Fibroblast of lung (primary cell): ENCODE measurements around the gene RAB35. TPM values are rescaled to one million over a fixed set of nuclear protein-coding genes. Genes with fewer than 3 reads are reported as not detected.

ENCODE experiments used
- DNase-seq, 2 donors: peaks; one replicate each; pipeline versions ENCODE4 v3.0.0 to v3.0.0-alpha.2; 2010; ENCODE audit warnings: low read depth in 2 of 2
- H2AFZ ChIP-seq: 2 replicates; pipeline ENCODE4 v1.5.1; 2012; ENCODE audit warnings: low read length, control low read depth, inconsistent platforms
- H3K27ac ChIP-seq: 2 replicates; pipeline ENCODE4 v1.5.1; 2011; ENCODE audit warnings: low read length, control low read depth; ENCODE audit not compliant: insufficient read depth
- H3K27me3 ChIP-seq: 2 replicates; pipeline ENCODE4 v1.5.1; 2011; ENCODE audit warnings: mild to moderate bottlenecking, low read length; ENCODE audit not compliant: control insufficient read depth, insufficient read depth
- H3K36me3 ChIP-seq: 2 replicates; pipeline ENCODE4 v1.5.1; 2011; ENCODE audit warnings: low read length; ENCODE audit not compliant: control insufficient read depth, insufficient read depth
- H3K4me1 ChIP-seq: 2 replicates; pipeline ENCODE4 v1.5.1; 2011; ENCODE audit warnings: low read length; ENCODE audit not compliant: control insufficient read depth, insufficient read depth; ENCODE audit errors: extremely low read depth
- H3K4me2 ChIP-seq: 2 replicates; pipeline ENCODE4 v1.5.1; 2011; ENCODE audit warnings: low read length, control low read depth; ENCODE audit not compliant: insufficient read depth; ENCODE audit errors: extremely low read depth
- H3K4me3 ChIP-seq, 4 experiments: fragments of 200-600 bp in 1 of 4; sonication (generic) in 1 of 4; replicated peaks in 1 of 4; 2 replicates each; pipeline ENCODE4 v1.5.1; 2011 to 2016; ENCODE audit warnings: low read length in 4 of 4, low read depth in 3 of 4, mild to moderate bottlenecking in 3 of 4, control low read depth in 2 of 4, inconsistent platforms in 1 of 4, mixed read lengths in 1 of 4; ENCODE audit not compliant: insufficient read depth in 1 of 4; ENCODE audit errors: control extremely low read depth in 1 of 4
- H3K79me2 ChIP-seq: 2 replicates; pipeline ENCODE4 v1.5.1; 2012; ENCODE audit warnings: mild to moderate bottlenecking, low read length, inconsistent platforms; ENCODE audit not compliant: control insufficient read depth, insufficient read depth
- H3K9ac ChIP-seq: 2 replicates; pipeline ENCODE4 v1.5.1; 2011; ENCODE audit warnings: mild to moderate bottlenecking, low read length, control low read depth; ENCODE audit not compliant: insufficient read depth
- H3K9me3 ChIP-seq: 2 replicates; pipeline ENCODE4 v1.5.1; 2012; ENCODE audit warnings: low read depth, low read length; ENCODE audit not compliant: control insufficient read depth, insufficient read depth
- H4K20me1 ChIP-seq: 2 replicates; pipeline ENCODE4 v1.5.1; 2011; ENCODE audit warnings: low read length; ENCODE audit not compliant: control insufficient read depth, insufficient read depth; ENCODE audit errors: extremely low read depth
- CTCF ChIP-seq, 2 donors: IDR thresholded peaks in 1 of 2; conservative IDR thresholded peaks in 1 of 2; 1 replicate in 1 of 2; 2 replicates in 1 of 2; pipeline ENCODE4 v1.5.1; 2011 to 2012; ENCODE audit warnings: low read length in 2 of 2, control low read depth in 1 of 2, inconsistent platforms in 1 of 2, low read depth in 1 of 2, mild to moderate bottlenecking in 1 of 2
- EZH2 ChIP-seq: IDR thresholded peaks from 2 replicates; pipeline ENCODE4 v1.5.1; 2012; ENCODE audit warnings: low read length, control low read depth, mild to moderate bottlenecking; ENCODE audit errors: missing control alignments
- polyA plus RNA-seq, 2 donors: library from polyadenylated mRNA; depleted of rRNA in 1 of 2; stranded (reverse) in 1 of 2; unstranded in 1 of 2; fragments of >200 nt; gene quantifications; 2 replicates each; pipeline ENCODE4 v1.2.1, GENCODE V29; 2011 to 2012; ENCODE audit warnings: missing spikeins in 1 of 2
- total RNA-seq: library from RNA; depleted of rRNA; stranded (reverse); fragments of >200 nt; gene quantifications from 2 replicates; pipeline ENCODE4 v1.2.1, GENCODE V29; 2014

RAB35 gene
- total and polyA plus RNA-seq, 2 donors (not counting 1 experiment from before 2014, with no cell fraction given), result 29.7 to 51.4 TPM

GRCh38 chr12:120103371-120103770 is 13.2 kb downstream of the RAB35 start:
- Histone ChIP-seq H3K36me3 (peaks cover 12% of the 10 kb centered on the region), H4K20me1 (no peaks in the 10 kb centered on the region)

GRCh38 chr12:120103044-120103338 is 13.6 kb downstream of the RAB35 start:
- Histone ChIP-seq H3K27me3 (no peaks in the 10 kb centered on the region), H3K27ac (no peak overlapping the region), H3K4me1 (peaks cover 8% of the 10 kb centered on the region), H3K9me3 (no peaks in the 10 kb centered on the region), H4K20me1 (no peaks in the 10 kb centered on the region), H3K36me3 (peaks cover 15% of the 10 kb centered on the region), H3K4me3 (no peak overlapping the region), H2AFZ (no peak overlapping the region), H3K4me2 (no peak overlapping the region), H3K79me2 (peaks cover 71% of the 10 kb centered on the region), H3K9ac (no peak overlapping the region)
- no peak for DNase-seq
- TF ChIP-seq CTCF (conservative IDR thresholded peaks at IDR 0.05 in 1 of 2, IDR thresholded peaks at IDR 0.05 in 1 of 2; ENCODE audit: low read depth in 1 of 2, low read length in 2 of 2) (no peak), EZH2 (no peak)

More at GRCh38 chr12:120103371-120103770, 13.2 kb downstream of the RAB35 start:
- no peaks in the 10 kb centered on the region for H3K9me3 ChIP-seq
- H3K27ac ChIP-seq, result no peak overlapping the region
- TF ChIP-seq EZH2, result no peak
- no peak for DNase-seq
- no peak overlapping the region for H2AFZ ChIP-seq
- no peak overlapping the region for H3K9ac ChIP-seq
- H3K4me3 ChIP-seq, result no peak overlapping the region
- peaks cover 8% of the 10 kb centered on the region for H3K4me1 ChIP-seq
- H3K27me3 ChIP-seq, result no peaks in the 10 kb centered on the region
- H3K4me2 ChIP-seq, result no peak overlapping the region
- peaks cover 74% of the 10 kb centered on the region for H3K79me2 ChIP-seq

- no peak overlapping the region for H2AFZ ChIP-seq
- H3K27ac ChIP-seq, result no peak overlapping the region
- H4K20me1 ChIP-seq, result no peaks in the 10 kb centered on the region
- no peaks in the 10 kb centered on the region for H3K27me3 ChIP-seq
- peaks cover 67% of the 10 kb centered on the region for H3K79me2 ChIP-seq
- H3K4me3 ChIP-seq, result no peak overlapping the region
- H3K9me3 ChIP-seq, result no peaks in the 10 kb centered on the region
- peaks cover 8% of the 10 kb centered on the region for H3K4me1 ChIP-seq
- no peak overlapping the region for H3K4me2 ChIP-seq
- peaks cover 15% of the 10 kb centered on the region for H3K36me3 ChIP-seq
- H3K9ac ChIP-seq, result no peak overlapping the region
- no peak for TF ChIP-seq EZH2
- no peak for TF ChIP-seq CTCF (conservative IDR thresholded peaks at IDR 0.05 in 1 of 2, IDR thresholded peaks at IDR 0.05 in 1 of 2; ENCODE audit: low read depth in 1 of 2, low read length in 2 of 2)
- DNase-seq, result no peak
Observed at GRCh38 chr12:120102189-120103043, 14.1 kb downstream of the RAB35 start.
